HepG2 (cell line): ENCODE results near the gene EMILIN1. TPM values are rescaled to one million over a fixed set of nuclear protein-coding genes. Genes with fewer than 3 reads are reported as not detected.
A peak's percentile ranks its signal among the peaks of the same experiment; 100 is the strongest.

Source experiments
- CBX2 ChIP-seq, 2 experiments: fragments of 200-600 bp in 1 of 2; sonication (generic); formaldehyde crosslinking in 1 of 2; IDR thresholded peaks; 2 replicates each; pipeline versions ENCODE4 v1.7.0 to v1.8.1; 2018 to 2022; ENCODE audit warnings: low read depth in 2 of 2, low read length in 1 of 2, mild to moderate bottlenecking in 1 of 2, missing genetic modification reagents in 1 of 2
- FOXA1 ChIP-seq, 2 experiments: fragments of 450-650 bp in 1 of 2; sonication (generic) in 1 of 2; formaldehyde crosslinking in 1 of 2; IDR thresholded peaks; 2 replicates each; pipeline versions ENCODE4 v1.4.0 to v1.6.1; 2016 to 2020; ENCODE audit warnings: missing genetic modification reagents in 1 of 2
- HMG20A ChIP-seq: IDR thresholded peaks from 2 replicates; pipeline ENCODE4 v1.6.1; 2016; ENCODE audit warnings: borderline replicate concordance
- HMG20B ChIP-seq: conservative IDR thresholded peaks from 2 replicates; pipeline ENCODE4 v1.6.1; 2016; ENCODE audit warnings: missing genetic modification reagents, missing compliant biosample characterization
- MNT ChIP-seq: fragments of 450-650 bp; IDR thresholded peaks from 2 replicates; pipeline ENCODE4 v1.6.1; 2016
- MXD3 ChIP-seq: IDR thresholded peaks from 2 replicates; pipeline ENCODE4 v1.6.1; 2016; ENCODE audit warnings: mild to moderate bottlenecking, missing biosample characterization, missing genetic modification reagents
- ONECUT2 ChIP-seq: sonication (generic); formaldehyde crosslinking; IDR thresholded peaks from 2 replicates; pipeline ENCODE4 v1.4.0; 2020; ENCODE audit warnings: missing genetic modification reagents
- RCOR2 ChIP-seq: IDR thresholded peaks from 2 replicates; pipeline ENCODE4 v1.6.1; 2016; ENCODE audit warnings: missing biosample characterization, missing genetic modification reagents
- SATB2 ChIP-seq: sonication (generic); formaldehyde crosslinking; IDR thresholded peaks from 2 replicates; pipeline ENCODE4 v1.5.0; 2020; ENCODE audit warnings: missing genetic modification reagents
- SMARCC2 ChIP-seq: fragments of 450-650 bp; IDR thresholded peaks from 2 replicates; pipeline ENCODE4 v1.6.1; 2017; ENCODE audit warnings: antibody characterized with exemption, mild to moderate bottlenecking
- ZNF543 ChIP-seq: sonication (generic); formaldehyde crosslinking; IDR thresholded peaks from 2 replicates; pipeline ENCODE4 v1.4.0; 2020; ENCODE audit warnings: mild to moderate bottlenecking, missing genetic modification reagents
- ZNF609 ChIP-seq: sonication (generic); formaldehyde crosslinking; IDR thresholded peaks from 2 replicates; pipeline ENCODE4 v1.4.0; 2020; ENCODE audit warnings: mild to moderate bottlenecking, missing genetic modification reagents, borderline replicate concordance
- ZSCAN25 ChIP-seq: sonication (generic); formaldehyde crosslinking; IDR thresholded peaks from 2 replicates; pipeline ENCODE4 v1.8.0; 2022; ENCODE audit warnings: mild to moderate bottlenecking, missing genetic modification reagents
- polyA plus RNA-seq, 8 experiments: library from polyadenylated mRNA; depleted of rRNA in 3 of 8; stranded (reverse) in 7 of 8; unstranded in 1 of 8; fragments of >200 nt; fragmentation: Illumina TruSeq in 4 of 8; extraction: Trizol in 4 of 8; gene quantifications; 2 replicates each; pipeline versions ENCODE4 v1.2.1 to v1.2.3, GENCODE V29; 2011 to 2016; ENCODE audit warnings: low read depth in 4 of 8, missing spikeins in 1 of 8, mixed read lengths in 1 of 8; ENCODE audit not compliant: insufficient read depth in 1 of 8
- total RNA-seq, 5 experiments: library from RNA; depleted of rRNA; stranded (reverse); fragments of >200 nt; fragmentation: Illumina TruSeq; extraction: Trizol; gene quantifications; 2 replicates each; pipeline ENCODE4 v1.2.3, GENCODE V29; 2016; ENCODE audit warnings: low read depth in 1 of 5
- TF ChIP-seq, protein P1 (sequence below): sonication (generic); formaldehyde crosslinking; IDR thresholded peaks from 2 replicates; pipeline ENCODE4 v1.4.0; 2020; ENCODE audit warnings: missing genetic modification reagents, mild to moderate bottlenecking, borderline replicate concordance

The EMILIN1 gene
- total and polyA plus RNA-seq, 2 of the 13 experiments (the other 11 are each of a cell fraction or from before 2014, with no cell fraction given): 8.1 to 9.7 TPM

DNA sequence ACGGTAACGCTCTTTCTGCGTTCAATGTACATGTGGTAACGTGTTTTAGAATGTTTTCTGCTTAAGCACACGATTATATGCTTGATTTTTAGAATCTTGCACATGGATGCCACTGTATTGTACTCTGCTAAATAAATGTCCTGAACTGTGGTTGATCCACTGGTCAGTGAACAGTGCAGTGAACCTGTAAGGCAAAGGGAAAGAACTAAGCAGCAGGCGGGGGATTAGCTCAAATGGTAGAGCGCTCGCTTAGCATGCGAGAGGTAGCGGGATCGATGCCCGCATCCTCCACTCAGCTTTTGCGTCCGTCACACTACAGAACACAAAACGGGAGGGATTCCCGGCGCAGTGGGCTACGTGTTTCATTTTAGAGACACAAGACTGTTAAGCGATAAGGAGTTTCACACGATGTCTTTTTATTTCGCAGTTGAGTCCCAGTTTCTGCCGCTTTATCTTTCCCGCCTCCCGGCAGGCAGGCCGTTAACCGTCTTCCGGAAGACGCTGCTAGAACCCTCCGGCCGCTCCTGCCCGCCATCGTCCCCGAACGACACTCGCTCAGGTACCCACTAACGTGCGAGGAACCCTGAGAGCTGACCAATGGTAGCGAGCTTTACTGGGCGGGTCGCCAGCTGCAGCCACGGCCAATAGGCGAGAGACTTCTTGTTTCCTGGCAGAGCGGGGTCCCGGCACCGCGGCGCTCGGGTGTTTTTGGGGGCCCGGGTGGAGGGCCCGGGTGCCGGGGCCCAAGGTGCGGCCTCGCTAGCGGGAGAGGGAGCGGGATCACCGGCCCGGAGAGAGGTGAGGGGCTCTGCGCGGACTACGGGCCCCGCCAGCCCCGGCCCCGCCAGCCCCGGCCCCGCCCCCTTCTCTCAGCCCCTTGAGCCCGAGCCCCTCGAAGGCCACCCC is 27.2 kb upstream of the EMILIN1 start, which contains the start of gene AGBL5 (continued):
- TF ChIP-seq MNT (no peak), ZNF609 (CRISPR knock-in tag) (peak; percentile 56; the same call in 1 of the 2 replicates), FOXA1 (IDR thresholded peaks at IDR 0.05) (no peak), FOXA1 (CRISPR knock-in tag; IDR thresholded peaks at IDR 0.05) (no peak; the same call in 1 of the 2 replicates), ONECUT2 (CRISPR knock-in tag) (peak; percentile 77), ZNF543 (CRISPR knock-in tag) (no peak; the same call in none of the 2 replicates), HMG20B (peak; percentile 50), RCOR2 (CRISPR knock-in tag) (peak; percentile 79), CBX2 (IDR thresholded peaks at IDR 0.05; ENCODE audit: low read depth, low read length) (no peak), CBX2 (CRISPR knock-in tag; IDR thresholded peaks at IDR 0.05; ENCODE audit: low read depth) (peak; percentile 95; the same call in 1 of the 2 replicates), SMARCC2 (0 out of 2 replicates have a peak, but pooled peaks have one; percentile 19), SATB2 (CRISPR knock-in tag) (0 out of 2 replicates have a peak, but pooled peaks have one; percentile 70), HMG20A (peak; percentile 14; the same call in 1 of the 2 replicates), MXD3 (CRISPR knock-in tag) (peak; percentile 98), ZSCAN25 (CRISPR knock-in tag) (peak; percentile 24; the same call in 1 of the 2 replicates)
- TF ChIP-seq, protein P1, sequence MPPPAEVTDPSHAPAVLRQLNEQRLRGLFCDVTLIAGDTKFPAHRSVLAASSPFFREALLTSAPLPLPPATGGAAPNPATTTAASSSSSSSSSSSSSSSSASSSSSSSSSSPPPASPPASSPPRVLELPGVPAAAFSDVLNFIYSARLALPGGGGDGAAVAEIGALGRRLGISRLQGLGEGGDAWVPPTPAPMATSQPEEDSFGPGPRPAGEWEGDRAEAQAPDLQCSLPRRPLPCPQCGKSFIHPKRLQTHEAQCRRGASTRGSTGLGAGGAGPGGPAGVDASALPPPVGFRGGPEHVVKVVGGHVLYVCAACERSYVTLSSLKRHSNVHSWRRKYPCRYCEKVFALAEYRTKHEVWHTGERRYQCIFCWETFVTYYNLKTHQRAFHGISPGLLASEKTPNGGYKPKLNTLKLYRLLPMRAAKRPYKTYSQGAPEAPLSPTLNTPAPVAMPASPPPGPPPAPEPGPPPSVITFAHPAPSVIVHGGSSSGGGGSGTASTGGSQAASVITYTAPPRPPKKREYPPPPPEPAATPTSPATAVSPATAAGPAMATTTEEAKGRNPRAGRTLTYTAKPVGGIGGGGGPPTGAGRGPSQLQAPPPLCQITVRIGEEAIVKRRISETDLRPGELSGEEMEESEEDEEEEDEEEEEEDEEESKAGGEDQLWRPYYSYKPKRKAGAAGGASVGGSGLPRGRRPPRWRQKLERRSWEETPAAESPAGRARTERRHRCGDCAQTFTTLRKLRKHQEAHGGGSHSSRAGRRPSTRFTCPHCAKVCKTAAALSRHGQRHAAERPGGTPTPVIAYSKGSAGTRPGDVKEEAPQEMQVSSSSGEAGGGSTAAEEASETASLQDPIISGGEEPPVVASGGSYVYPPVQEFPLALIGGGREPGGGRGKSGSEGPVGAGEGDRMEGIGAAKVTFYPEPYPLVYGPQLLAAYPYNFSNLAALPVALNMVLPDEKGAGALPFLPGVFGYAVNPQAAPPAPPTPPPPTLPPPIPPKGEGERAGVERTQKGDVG (CRISPR knock-in tag): no peak; the same call in 1 of the 2 replicates
